Measurements from ENCODE around the gene COL26A1.
"Not testable (repeated sequence)": the region's sequence is repeated elsewhere in the genome, so short reads cannot be mapped to it uniquely, and the experiment has no call there.

COL26A1 gene

GRCh38 chr7:101496017-101496416 is 133.3 kb downstream of the COL26A1 start:
- no peak for DNase-seq (ENCODE audit: low spot score)

DNA sequence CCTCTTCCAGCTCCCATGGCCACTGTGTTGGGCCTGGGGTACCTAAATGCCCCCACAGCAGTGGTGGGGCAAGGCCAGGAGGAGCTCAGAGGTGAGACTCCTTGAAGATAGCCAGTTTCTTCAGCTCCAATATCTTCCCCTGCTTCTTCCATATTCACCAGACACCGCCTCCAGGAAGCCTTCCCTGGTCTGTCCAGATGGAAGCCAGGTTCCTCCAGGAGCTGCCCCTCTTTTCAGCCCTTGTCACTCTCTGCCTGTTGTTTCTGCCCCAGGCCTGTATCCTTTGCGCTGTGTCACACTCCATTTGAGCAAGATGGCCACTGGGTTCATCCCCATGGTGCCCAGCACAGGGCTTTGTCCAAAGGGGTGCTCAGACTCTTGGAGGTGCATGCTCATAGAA is 138.7 kb downstream of the COL26A1 start:
- no peak for DNase-seq (ENCODE audit: low spot score)

DNA sequence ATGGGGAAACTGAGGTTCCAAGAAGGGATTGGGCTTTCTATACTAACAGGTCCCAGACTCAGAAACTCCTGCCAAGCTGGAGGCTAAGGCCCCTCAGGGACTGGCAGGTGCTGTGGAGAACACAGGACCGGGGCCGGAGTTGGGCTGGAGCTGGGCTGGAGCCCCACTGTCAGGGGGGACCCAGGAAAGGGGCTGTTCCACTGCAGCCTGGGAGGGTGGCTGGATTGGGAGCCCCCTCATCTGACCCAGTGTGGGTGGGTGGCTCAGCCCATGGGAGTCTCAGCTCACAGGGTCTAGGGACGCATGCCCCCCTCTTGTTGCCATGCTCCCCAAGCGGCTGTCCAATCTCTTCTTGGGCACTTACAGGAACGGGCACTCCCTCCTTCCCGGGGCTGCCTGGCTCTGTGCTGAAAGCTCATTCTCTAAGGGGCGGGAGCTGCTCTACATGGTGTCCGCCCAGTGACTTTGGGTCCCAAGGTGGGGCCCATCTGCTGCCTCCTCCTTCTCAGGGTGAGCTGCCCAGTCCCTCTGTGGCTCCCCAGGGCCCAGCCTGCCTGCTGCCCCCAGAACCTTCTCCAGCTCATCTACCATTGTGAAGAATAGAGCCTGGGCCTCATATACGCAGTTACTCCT is 139.9 kb downstream of the COL26A1 start:
- no peak for DNase-seq (ENCODE audit: low spot score)

- not testable (repeated sequence) for DNase-seq (ENCODE audit: low spot score)
These were observed 142.8 kb downstream of the COL26A1 start for GRCh38 chr7:101505510-101505909.

GRCh38 chr7:101506531-101506930 is 143.9 kb downstream of the COL26A1 start:
- no peak for DNase-seq (ENCODE audit: low spot score)

DNA sequence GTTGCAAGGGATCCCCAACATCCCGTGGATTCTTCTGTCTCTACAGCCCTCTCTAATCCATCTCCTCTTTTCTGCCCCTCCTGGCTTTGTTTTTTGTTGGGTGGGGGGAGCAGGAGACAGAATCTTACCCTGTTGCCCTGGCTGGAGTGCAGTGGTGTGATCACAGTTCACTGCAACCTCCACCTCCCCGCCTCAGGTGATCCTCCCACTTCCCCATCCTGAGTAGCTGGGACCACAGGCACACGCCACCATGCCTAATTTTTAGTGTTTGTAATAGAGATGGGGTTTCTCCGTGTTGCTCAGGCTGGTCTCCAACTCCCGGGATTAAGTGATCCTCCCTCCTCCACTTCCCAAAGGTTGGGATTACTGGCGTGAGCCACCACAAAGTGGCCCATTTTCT is 144.7 kb downstream of the COL26A1 start:
- DNase-seq (ENCODE audit: low spot score): no peak

GRCh38 chr7:101507791-101508252 is 145.1 kb downstream of the COL26A1 start:
- DNase-seq (ENCODE audit: low spot score): peak; percentile 3

DNA sequence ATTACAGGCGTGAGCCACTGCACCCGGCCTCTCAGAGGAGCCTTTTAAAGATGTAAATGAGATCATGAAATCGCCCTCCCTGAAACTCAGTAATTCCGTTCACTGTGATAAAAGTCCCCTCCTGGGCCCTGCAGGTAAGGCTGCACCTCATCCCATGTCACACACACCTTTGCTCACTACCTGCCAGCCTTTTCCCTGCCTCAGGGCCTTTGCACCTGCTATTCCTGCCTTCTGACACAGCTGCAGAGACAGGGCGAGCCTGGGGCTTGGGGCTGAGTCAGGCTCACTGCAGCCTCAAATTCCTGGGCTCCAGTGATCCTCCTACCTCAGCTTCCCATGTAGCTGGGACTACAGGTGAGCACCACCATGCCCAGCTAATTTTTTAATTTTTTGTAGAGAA is 147.6 kb downstream of the COL26A1 start:
- DNase-seq (ENCODE audit: low spot score): no peak

GRCh38 chr7:101511965-101512364 is 149.3 kb downstream of the COL26A1 start:
- no peak for DNase-seq (ENCODE audit: low spot score)

DNA sequence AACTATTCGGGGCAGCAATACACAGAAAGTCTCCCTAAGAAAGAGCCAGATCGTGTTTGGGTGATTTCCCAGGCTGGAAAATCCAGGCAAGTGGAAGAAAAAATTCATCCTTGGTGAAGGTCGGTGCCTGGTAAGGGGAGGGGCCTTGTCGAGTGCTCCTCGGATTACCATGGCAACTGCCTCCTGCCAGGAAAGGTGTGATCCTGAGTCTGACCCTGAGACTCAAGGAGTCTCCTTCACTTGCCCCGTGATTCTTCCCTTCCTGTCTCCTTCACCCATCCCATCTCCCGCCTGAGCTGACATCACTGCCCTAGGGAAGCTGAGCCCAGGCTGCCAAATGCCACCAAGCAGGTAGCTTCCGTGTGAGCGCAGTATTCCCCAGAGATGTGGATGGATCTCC is 154.2 kb downstream of the COL26A1 start:
- no peak for DNase-seq (ENCODE audit: low spot score)

- DNase-seq (ENCODE audit: low spot score): no peak
These were observed 154.6 kb downstream of the COL26A1 start for GRCh38 chr7:101517304-101517703.

- DNase-seq (ENCODE audit: low spot score): no peak
These were observed 155.7 kb downstream of the COL26A1 start for GRCh38 chr7:101518336-101518735.

DNA sequence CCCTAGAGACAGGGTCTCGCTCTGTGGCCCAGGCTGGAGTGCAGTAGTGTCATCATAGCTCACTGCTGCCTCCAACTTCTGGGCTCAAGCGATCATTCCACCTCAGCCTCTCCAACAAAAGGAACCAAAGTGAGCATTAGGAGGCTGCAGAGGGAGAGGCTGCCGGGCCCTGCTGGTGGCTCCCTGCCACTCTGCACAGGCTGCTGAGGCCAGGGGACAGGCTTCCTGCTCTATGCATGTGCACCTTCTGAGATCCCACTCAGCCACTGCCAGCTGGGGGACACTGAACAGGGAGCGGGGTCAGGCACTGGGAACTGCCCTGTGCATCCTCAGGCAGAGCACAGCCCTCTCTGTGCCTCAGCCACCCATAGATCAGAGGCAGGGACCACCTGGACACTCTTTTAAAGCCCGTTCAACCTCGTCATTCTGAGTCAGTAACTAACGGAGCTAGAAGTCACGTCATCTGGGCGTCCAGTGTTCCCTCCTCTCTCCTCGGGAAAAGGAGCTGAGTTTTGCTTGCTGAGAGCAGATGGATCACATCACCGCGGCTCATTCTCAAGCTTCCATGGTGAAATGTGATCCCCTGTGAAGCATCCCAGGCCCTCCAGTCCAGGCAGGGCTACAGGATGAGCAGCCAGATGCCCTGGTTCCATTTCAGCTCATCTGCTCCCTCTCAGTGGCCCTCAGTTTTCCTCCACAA is 156.8 kb downstream of the COL26A1 start:
- DNase-seq (ENCODE audit: low spot score): no peak

- DNase-seq (ENCODE audit: low spot score): no peak
These were observed 158.8 kb downstream of the COL26A1 start for GRCh38 chr7:101521430-101521925.

DNA sequence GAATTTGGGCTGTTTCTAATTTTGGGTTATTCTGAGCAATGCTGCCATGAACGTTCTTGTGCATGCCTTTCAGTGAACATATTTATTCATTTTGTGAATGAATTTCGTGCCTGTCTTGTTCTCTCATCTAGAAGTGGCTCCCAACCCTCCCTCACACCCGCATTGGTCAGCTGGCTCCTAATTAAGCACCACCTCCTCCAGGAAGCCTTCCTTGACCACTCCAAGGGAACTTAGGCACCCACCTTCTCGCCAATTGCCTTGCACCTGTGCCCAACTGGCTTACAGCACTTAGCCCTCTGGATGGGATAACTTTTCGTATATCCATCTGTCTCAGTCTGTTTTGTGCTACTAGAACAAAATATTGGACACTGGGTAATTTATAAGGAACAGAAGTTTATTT is 159.3 kb downstream of the COL26A1 start:
- DNase-seq (ENCODE audit: low spot score): no peak

GRCh38 chr7:101527844-101528667 is 165.4 kb downstream of the COL26A1 start:
- DNase-seq (ENCODE audit: low spot score): no peak

- no peak for DNase-seq (ENCODE audit: low spot score)
These were observed 166.9 kb downstream of the COL26A1 start for GRCh38 chr7:101529560-101529959.

DNA sequence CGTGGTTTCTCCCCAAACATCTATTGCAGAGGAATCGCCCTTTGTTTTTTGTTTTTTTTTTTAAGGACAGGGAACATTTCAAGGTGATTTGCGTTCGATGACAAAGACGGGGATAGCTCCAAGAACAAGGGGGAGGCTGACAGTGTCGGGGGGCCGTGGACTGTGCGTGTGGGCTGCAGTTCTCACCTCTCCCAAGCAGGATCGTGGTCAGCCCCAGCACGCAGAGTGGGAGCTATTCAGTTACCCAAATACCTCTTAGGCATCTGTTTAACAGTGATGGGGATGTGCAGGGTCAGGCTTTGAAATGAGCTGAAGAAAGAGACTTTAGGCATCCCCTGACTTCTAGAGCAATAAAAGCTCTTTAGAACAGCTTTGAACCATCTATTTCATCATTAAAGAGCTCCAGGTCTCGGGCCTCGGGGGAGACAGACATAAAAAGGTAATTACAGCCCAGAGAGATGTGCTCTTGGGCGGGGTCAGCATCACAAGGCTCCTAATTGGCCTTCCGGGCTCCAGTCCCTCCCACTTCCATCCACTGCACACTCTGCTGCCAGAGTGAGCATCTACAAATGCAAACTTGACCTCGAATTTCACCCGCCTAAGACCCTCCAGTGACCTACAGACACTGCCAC is 169.2 kb downstream of the COL26A1 start:
- DNase-seq (ENCODE audit: low spot score): no peak

DNA sequence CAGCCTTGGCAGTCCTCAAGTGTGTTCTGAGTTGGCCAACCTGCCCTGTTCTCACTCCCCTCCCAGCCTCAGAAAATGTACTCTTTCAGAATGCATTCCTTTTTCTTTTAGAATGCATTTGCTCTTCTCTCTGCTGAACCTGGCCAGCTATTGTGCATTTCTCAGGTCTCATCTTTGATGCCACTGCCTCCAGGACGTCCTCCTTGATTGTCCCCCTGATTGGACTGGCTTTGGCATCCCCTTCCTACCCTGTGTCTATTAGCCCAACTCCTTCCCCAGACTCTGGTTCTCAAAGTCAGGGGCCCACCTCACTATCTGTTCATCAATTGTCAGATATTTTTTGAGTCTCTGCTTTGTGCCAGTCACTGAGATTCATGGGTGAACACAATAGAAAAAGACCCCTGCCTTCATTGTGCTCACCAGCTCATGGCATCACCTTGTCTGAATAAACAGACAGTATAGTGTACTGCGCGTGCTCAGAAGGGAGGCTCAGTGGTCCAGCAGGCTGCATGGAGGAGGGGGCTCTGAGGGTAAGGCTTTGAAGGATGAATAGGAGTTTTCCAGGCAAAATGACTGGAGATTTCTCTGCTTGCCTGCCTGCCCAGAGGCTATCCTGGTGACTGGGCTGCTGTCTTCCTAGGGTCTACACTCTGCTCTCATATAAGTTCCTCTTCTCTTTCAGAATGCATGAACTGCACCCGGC is 169.9 kb downstream of the COL26A1 start:
- no peak for DNase-seq (ENCODE audit: low spot score)

GRCh38 chr7:101533103-101533465 is 170.4 kb downstream of the COL26A1 start:
- DNase-seq (ENCODE audit: low spot score): no peak

DNA sequence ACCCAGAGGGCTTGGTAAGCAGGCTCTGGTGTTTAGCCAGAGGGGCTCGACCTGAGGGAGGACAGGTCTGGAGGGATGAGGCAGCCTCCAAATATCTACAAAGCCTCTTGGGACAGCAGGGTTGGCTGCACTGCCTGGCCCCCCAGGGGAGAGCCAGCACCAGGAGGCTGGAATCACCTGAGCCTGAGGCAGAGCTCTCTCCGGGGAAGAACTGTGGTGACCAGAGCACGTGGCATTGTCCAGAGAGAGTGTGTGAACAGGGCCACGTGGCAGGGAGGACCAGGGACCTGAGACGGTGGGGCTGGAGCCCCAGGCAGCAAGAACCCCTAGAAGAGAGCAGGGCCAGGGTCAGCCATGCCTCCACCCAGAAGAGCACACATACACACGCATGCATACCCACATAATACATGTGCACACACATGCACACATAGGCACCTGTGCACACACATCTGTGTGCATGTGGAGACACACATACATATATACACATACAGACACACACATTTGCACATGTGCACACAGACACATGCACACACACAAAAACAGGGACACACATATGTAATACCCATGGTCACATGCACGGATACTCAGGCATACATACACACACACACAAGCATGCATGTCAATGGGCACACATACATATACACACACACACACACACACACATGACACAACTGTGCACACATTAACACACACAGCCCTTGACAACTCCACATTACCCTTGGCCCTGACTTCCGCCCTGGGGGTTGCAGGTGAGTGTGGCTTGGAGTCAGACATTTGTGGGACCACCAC is 171.5 kb downstream of the COL26A1 start:
- DNase-seq (ENCODE audit: low spot score): no peak

Measured in CD4-positive, alpha-beta T cell treated with Interleukin-15 for 4 hours (primary cell).